Keratinocyte (primary cell): ENCODE measurements around the gene MRTO4. TPM values are rescaled to one million over a fixed set of nuclear protein-coding genes. Genes with fewer than 3 reads are reported as not detected.
"Not testable (repeated sequence)": the region's sequence is repeated elsewhere in the genome, so short reads cannot be mapped to it uniquely, and the experiment has no call there.

Source experiments
- DNase-seq: peaks from one replicate; pipeline ENCODE4 v3.0.0-alpha.2; 2011; ENCODE audit warnings: low read depth, missing footprints, low spot score
- FAIRE-seq: peaks from 2 replicates; lab custom pipeline; 2011; peaks lifted over from hg19 to GRCh38; lab: Jason Lieb, UNC
- H2AFZ ChIP-seq: 2 replicates; pipeline ENCODE4 v1.6.0; 2012; ENCODE audit warnings: low read length, control low read depth, inconsistent platforms; ENCODE audit not compliant: control insufficient read depth
- H3K27ac ChIP-seq: 2 replicates; pipeline ENCODE4 v1.5.1; 2011; ENCODE audit warnings: low read length; ENCODE audit not compliant: control insufficient read depth, insufficient read depth
- H3K27me3 ChIP-seq: 3 replicates; pipeline ENCODE4 v1.6.0; 2011; ENCODE audit warnings: low read length; ENCODE audit not compliant: control insufficient read depth, insufficient read depth; ENCODE audit errors: extremely low read depth
- H3K36me3 ChIP-seq, 2 experiments: 2 replicates in 1 of 2; 3 replicates in 1 of 2; pipeline ENCODE4 v1.5.1; 2011; ENCODE audit warnings: low read length in 2 of 2, mild to moderate bottlenecking in 1 of 2; ENCODE audit not compliant: control insufficient read depth in 2 of 2, insufficient read depth in 2 of 2; ENCODE audit errors: extremely low read depth in 1 of 2
- H3K4me1 ChIP-seq: 3 replicates; pipeline ENCODE4 v1.5.1; 2011; ENCODE audit warnings: low read length; ENCODE audit not compliant: control insufficient read depth, insufficient read depth; ENCODE audit errors: extremely low read depth
- H3K4me2 ChIP-seq: 3 replicates; pipeline ENCODE4 v1.6.0; 2011; ENCODE audit warnings: low read depth, low read length; ENCODE audit not compliant: control insufficient read depth, insufficient read depth; ENCODE audit errors: extremely low read depth
- H3K4me3 ChIP-seq, 3 experiments: fragments of 200-600 bp in 1 of 3; sonication (generic) in 1 of 3; 2 replicates in 2 of 3; 3 replicates in 1 of 3; pipeline ENCODE4 v1.5.1; 2011 to 2016; ENCODE audit warnings: low read length in 3 of 3, mild to moderate bottlenecking in 3 of 3, control low read depth in 2 of 3, inconsistent platforms in 1 of 3, low read depth in 1 of 3, mixed read lengths in 1 of 3, mixed run types in 1 of 3, moderate library complexity in 1 of 3; ENCODE audit not compliant: control insufficient read depth in 2 of 3, insufficient read depth in 2 of 3; ENCODE audit errors: extremely low read depth in 1 of 3
- H3K79me2 ChIP-seq: 2 replicates; pipeline ENCODE4 v1.6.0; 2012; ENCODE audit warnings: low read length; ENCODE audit not compliant: control insufficient read depth, insufficient read depth
- H3K9ac ChIP-seq: 3 replicates; pipeline ENCODE4 v1.6.0; 2011; ENCODE audit warnings: low read length; ENCODE audit not compliant: control insufficient read depth, insufficient read depth; ENCODE audit errors: extremely low read depth
- H3K9me1 ChIP-seq: 3 replicates; pipeline ENCODE4 v1.6.0; 2011; ENCODE audit warnings: low read length; ENCODE audit not compliant: control insufficient read depth, insufficient read depth; ENCODE audit errors: extremely low read depth
- H3K9me3 ChIP-seq: 2 replicates; pipeline ENCODE4 v1.5.1; 2012; ENCODE audit warnings: low read depth, low read length; ENCODE audit not compliant: control insufficient read depth
- H4K20me1 ChIP-seq: 3 replicates; pipeline ENCODE4 v1.6.0; 2011; ENCODE audit warnings: low read length; ENCODE audit not compliant: control insufficient read depth, insufficient read depth; ENCODE audit errors: extremely low read depth
- EZH2 ChIP-seq: IDR thresholded peaks from one replicate; pipeline ENCODE4 v1.6.1; 2012; ENCODE audit warnings: inconsistent platforms, mild to moderate bottlenecking, low read length, moderate library complexity
- dilution Hi-C: fragments of 300-500 bp; cut with MboI; formaldehyde crosslinking; loops from one replicate; pipeline ENCODE4 v1.7.0; 2020; ENCODE audit warnings: low sequenced_read_pairs; ENCODE audit not compliant: extremely low pct_ligation_motif_present
- polyA plus RNA-seq, 5 experiments: library from polyadenylated mRNA; depleted of rRNA in 3 of 5; stranded (reverse) in 3 of 5; stranded (forward) in 1 of 5; unstranded in 1 of 5; fragments of >200 nt; gene quantifications; 1 replicate in 1 of 5; 2 replicates in 3 of 5; 3 replicates in 1 of 5; pipeline versions ENCODE4 v1.2.1 to v1.2.3, GENCODE V29; 2011 to 2012; ENCODE audit warnings: missing spikeins in 2 of 5, low read depth in 1 of 5, low replicate concordance in 1 of 5
- TF ChIP-seq, protein P1 (sequence below), 3 experiments: IDR thresholded peaks in 1 of 3; conservative IDR thresholded peaks in 1 of 3; optimal IDR thresholded peaks in 1 of 3; 2 replicates in 2 of 3; 3 replicates in 1 of 3; pipeline versions ENCODE3 to v1.5.1; 2011; ENCODE audit warnings: low read length in 3 of 3, mild to moderate bottlenecking in 3 of 3, moderate library complexity in 2 of 3, control low read depth in 1 of 3, inconsistent platforms in 1 of 3; ENCODE audit not compliant: insufficient read depth in 2 of 3; ENCODE audit errors: extremely low read depth in 1 of 3

The MRTO4 gene
- polyA plus RNA-seq, 1 donor (not counting 4 experiments of a cell fraction or from before 2014, with no cell fraction given) = 50.2 TPM

DNA sequence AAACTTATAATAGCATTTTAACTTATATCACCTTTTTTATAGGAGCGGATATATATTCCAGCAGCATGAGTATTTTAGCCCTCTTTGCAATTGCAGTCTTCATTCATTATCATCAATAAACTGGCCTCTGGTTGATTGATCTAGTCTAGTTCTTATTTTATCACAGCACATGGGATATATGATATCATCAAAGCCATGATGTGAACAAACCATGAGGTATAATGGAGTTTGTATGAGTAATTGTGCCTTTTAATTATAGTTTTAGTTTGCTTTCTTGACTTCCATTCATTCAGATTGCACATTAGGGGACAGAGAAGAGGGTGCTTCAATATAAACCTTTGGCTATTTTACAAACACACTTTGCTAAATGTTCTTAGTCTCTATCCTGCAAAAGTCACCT, 38.0 kb upstream of the MRTO4 start:
- no peak overlapping the region for H3K27ac ChIP-seq
- H3K79me2 ChIP-seq = peaks cover 51% of the 10 kb centered on the region
- DNase-seq (no peak), FAIRE-seq (no peak)
- peaks cover 19% of the 10 kb centered on the region for H3K4me1 ChIP-seq
- H4K20me1 ChIP-seq = no peaks in the 10 kb centered on the region
- no peak overlapping the region for H2AFZ ChIP-seq
- no peak for TF ChIP-seq EZH2
- H3K27me3 ChIP-seq = no peaks in the 10 kb centered on the region
- H3K4me2 ChIP-seq = no peak overlapping the region
- no peak overlapping the region for H3K4me3 ChIP-seq
- dilution Hi-C loops = no loop called here
- no peaks in the 10 kb centered on the region for H3K9me1 ChIP-seq
- no peak overlapping the region for H3K9ac ChIP-seq
- H3K36me3 ChIP-seq = peaks cover 6 to 23% of the 10 kb centered on the region in 2 experiments
- no peaks in the 10 kb centered on the region for H3K9me3 ChIP-seq

- H3K27me3 ChIP-seq, H3K4me2 ChIP-seq, H3K9me3 ChIP-seq, H3K27ac ChIP-seq, H2AFZ ChIP-seq, FAIRE-seq, DNase-seq, H4K20me1 ChIP-seq, H3K9ac ChIP-seq, H3K4me3 ChIP-seq, H3K4me1 ChIP-seq, dilution Hi-C loops, H3K9me1 ChIP-seq: not testable (repeated sequence)
- Histone ChIP-seq H3K79me2 (peaks cover 23% of the 10 kb centered on the region), H3K36me3 (peaks cover 24 to 42% of the 10 kb centered on the region in 2 experiments)
Observed at GRCh38 chr1:19216585-19216984, 35.0 kb upstream of the MRTO4 start.

- TF ChIP-seq, protein P1, sequence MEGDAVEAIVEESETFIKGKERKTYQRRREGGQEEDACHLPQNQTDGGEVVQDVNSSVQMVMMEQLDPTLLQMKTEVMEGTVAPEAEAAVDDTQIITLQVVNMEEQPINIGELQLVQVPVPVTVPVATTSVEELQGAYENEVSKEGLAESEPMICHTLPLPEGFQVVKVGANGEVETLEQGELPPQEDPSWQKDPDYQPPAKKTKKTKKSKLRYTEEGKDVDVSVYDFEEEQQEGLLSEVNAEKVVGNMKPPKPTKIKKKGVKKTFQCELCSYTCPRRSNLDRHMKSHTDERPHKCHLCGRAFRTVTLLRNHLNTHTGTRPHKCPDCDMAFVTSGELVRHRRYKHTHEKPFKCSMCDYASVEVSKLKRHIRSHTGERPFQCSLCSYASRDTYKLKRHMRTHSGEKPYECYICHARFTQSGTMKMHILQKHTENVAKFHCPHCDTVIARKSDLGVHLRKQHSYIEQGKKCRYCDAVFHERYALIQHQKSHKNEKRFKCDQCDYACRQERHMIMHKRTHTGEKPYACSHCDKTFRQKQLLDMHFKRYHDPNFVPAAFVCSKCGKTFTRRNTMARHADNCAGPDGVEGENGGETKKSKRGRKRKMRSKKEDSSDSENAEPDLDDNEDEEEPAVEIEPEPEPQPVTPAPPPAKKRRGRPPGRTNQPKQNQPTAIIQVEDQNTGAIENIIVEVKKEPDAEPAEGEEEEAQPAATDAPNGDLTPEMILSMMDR (optimal IDR thresholded peaks at IDR 0.05 in 1 of 3, IDR thresholded peaks at IDR 0.05 in 1 of 3, conservative IDR thresholded peaks at IDR 0.05 in 1 of 3; ENCODE audit: extremely low read depth in 1 of 3, insufficient read depth in 2 of 3, low read length in 3 of 3) = no peak
- no peak for TF ChIP-seq EZH2
- Histone ChIP-seq H3K9ac (no peak overlapping the region), H2AFZ (no peak overlapping the region), H3K36me3 (peaks cover 34 to 42% of the 10 kb centered on the region in 2 experiments), H3K4me3 (no peak overlapping the region), H3K79me2 (peaks cover 1% of the 10 kb centered on the region), H3K9me1 (no peaks in the 10 kb centered on the region), H3K9me3 (no peaks in the 10 kb centered on the region), H3K27ac (no peak overlapping the region), H4K20me1 (no peaks in the 10 kb centered on the region), H3K27me3 (no peaks in the 10 kb centered on the region), H3K4me2 (no peak overlapping the region), H3K4me1 (no peaks in the 10 kb centered on the region)
- FAIRE-seq = no peak
- dilution Hi-C loops = no loop called here
- no peak for DNase-seq
Observed at GRCh38 chr1:19219451-19219850, 32.2 kb upstream of the MRTO4 start.
